ENCODE measurements around the gene RBM19. TPM values are rescaled to one million over a fixed set of nuclear protein-coding genes. Genes with fewer than 3 reads are reported as not detected.

RBM19 gene
- total RNA-seq, 1 experiment from 2014 or later = 61.7 TPM

DNA sequence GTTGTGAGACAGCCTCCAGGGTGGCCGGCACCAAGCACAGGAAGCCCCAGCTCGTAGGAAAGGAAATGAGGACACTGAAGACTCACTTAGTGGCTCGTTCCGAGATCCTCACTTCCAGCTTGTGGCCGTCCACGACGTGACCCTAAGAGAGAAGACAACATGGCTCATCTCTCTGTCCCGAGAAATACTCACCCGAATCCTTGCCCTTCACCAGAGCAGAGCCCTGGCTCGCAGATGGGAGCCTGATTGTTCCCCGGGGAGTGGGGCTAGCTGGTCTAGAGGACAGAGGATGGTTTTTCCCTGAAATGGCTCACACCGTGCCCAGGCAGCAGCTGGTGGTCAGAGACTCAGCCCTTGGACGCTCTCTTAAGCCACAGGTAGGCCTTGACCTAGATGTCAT, 47.8 kb downstream of the RBM19 start:
- Histone ChIP-seq H3K9me2 (replicated peaks; ENCODE audit: low read length) (no peaks in the 10 kb centered on the region), H3K9me3 (ENCODE audit: low read length) (no peaks in the 10 kb centered on the region), H4K20me1 (ENCODE audit: low read length) (no peaks in the 10 kb centered on the region), H2AFZ (ENCODE audit: low read length) (no peak overlapping the region), H3F3A (ENCODE audit: low read length, unreplicated experiment) (no peaks in the 10 kb centered on the region), H3K27me3 (ENCODE audit: low read length) (no peaks in the 10 kb centered on the region), H3K4me3 (ENCODE audit: low read length) (no peak overlapping the region), H3K4me2 (ENCODE audit: low read length) (no peak overlapping the region), H3K4me1 (ENCODE audit: insufficient read depth, low read length) (no peaks in the 10 kb centered on the region), H3K36me3 (ENCODE audit: low read depth, low read length) (peaks cover 36% of the 10 kb centered on the region; the same call in 1 of the 2 replicates), H3K9ac (ENCODE audit: low read length) (no peak overlapping the region), H3K27ac (ENCODE audit: low read length) (no peak overlapping the region), H3K79me2 (ENCODE audit: low read length) (no peaks in the 10 kb centered on the region)
- intact Hi-C loops (cut with micrococcal nuclease) = no loop called here
- no TSS peak for BruUV-seq (replicated peaks)
- ChIA-PET CTCF (no interaction called here), POLR2A (ENCODE audit: unreplicated experiment) (no interaction called here)
- DNase-seq = no peak
- no peak for ATAC-seq
- TF ChIP-seq, protein P1, sequence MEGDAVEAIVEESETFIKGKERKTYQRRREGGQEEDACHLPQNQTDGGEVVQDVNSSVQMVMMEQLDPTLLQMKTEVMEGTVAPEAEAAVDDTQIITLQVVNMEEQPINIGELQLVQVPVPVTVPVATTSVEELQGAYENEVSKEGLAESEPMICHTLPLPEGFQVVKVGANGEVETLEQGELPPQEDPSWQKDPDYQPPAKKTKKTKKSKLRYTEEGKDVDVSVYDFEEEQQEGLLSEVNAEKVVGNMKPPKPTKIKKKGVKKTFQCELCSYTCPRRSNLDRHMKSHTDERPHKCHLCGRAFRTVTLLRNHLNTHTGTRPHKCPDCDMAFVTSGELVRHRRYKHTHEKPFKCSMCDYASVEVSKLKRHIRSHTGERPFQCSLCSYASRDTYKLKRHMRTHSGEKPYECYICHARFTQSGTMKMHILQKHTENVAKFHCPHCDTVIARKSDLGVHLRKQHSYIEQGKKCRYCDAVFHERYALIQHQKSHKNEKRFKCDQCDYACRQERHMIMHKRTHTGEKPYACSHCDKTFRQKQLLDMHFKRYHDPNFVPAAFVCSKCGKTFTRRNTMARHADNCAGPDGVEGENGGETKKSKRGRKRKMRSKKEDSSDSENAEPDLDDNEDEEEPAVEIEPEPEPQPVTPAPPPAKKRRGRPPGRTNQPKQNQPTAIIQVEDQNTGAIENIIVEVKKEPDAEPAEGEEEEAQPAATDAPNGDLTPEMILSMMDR (conservative IDR thresholded peaks at IDR 0.05; ENCODE audit: low read depth, low read length) = no peak
- TF ChIP-seq EZH2 (IDR thresholded peaks at IDR 0.05; ENCODE audit: low read length, unreplicated experiment) (no peak), EZH2phosphoT487 (IDR thresholded peaks at IDR 0.05; ENCODE audit: borderline replicate concordance, low read length) (no peak)

DNA sequence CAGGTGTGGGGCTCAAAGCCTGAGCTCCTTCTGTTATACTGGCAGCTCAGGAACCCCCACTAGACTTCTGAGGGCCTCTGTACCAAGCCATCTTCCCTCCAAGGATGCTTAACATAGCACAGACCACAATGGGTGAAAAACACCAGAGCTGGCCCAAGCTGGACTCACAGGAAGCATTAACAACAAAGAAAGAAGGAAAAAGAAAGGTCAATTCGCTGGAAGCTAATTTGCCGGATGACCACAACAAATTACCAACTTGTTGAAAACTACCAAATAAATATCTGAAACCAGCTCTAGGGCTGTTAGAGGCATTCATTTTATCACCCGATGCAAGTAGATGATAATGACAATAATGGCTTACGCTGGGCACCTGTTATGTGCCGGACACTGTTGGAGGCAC, 48.7 kb downstream of the RBM19 start:
- Histone ChIP-seq H2AFZ (ENCODE audit: low read length) (no peak overlapping the region), H3K27me3 (ENCODE audit: low read length) (no peaks in the 10 kb centered on the region), H3K4me3 (ENCODE audit: low read length) (no peak overlapping the region), H3K36me3 (ENCODE audit: low read depth, low read length) (peaks cover 29% of the 10 kb centered on the region; the same call in 1 of the 2 replicates), H3K27ac (ENCODE audit: low read length) (no peak overlapping the region), H3F3A (ENCODE audit: low read length, unreplicated experiment) (no peaks in the 10 kb centered on the region), H4K20me1 (ENCODE audit: low read length) (no peaks in the 10 kb centered on the region), H3K4me1 (ENCODE audit: insufficient read depth, low read length) (no peaks in the 10 kb centered on the region), H3K9me2 (replicated peaks; ENCODE audit: low read length) (no peaks in the 10 kb centered on the region), H3K9ac (ENCODE audit: low read length) (no peak overlapping the region), H3K9me3 (ENCODE audit: low read length) (no peaks in the 10 kb centered on the region), H3K4me2 (ENCODE audit: low read length) (no peak overlapping the region), H3K79me2 (ENCODE audit: low read length) (no peaks in the 10 kb centered on the region)
- TF ChIP-seq EZH2phosphoT487 (IDR thresholded peaks at IDR 0.05; ENCODE audit: borderline replicate concordance, low read length) (no peak), EZH2 (IDR thresholded peaks at IDR 0.05; ENCODE audit: low read length, unreplicated experiment) (no peak)
- TF ChIP-seq, protein P1 (conservative IDR thresholded peaks at IDR 0.05; ENCODE audit: low read depth, low read length) = no peak
- BruUV-seq (replicated peaks) = no TSS peak
- CTCF ChIA-PET = no interaction called here
- ATAC-seq (no peak), DNase-seq (no peak)
- POLR2A ChIA-PET (ENCODE audit: unreplicated experiment) = no interaction called here
- intact Hi-C loops (cut with micrococcal nuclease) = no loop called here

DNA sequence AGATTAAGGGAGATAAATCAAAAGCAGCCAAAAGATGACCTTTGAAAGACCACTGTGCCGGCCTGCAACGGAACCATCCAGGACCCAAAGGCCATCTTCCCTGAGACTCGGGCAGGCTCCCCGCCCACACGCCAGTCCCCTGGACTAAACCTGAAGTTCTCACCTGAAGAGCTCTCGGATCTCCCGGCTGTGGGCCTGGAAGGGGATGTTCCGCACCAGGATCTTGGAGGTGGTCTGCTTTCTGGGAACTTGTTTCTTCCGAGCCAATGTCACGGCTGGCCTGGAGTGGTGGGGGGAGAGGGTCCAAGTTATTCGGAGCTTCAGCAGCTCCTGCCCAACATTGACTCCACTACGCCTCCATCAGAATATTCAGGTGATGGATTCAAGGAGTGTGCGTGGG, 51.3 kb downstream of the RBM19 start:
- no peak overlapping the region for H3K4me2 ChIP-seq (ENCODE audit: low read length)
- ChIA-PET POLR2A (ENCODE audit: unreplicated experiment) (no interaction called here), CTCF (no interaction called here)
- H3K36me3 ChIP-seq (ENCODE audit: low read depth, low read length) = peaks cover 26% of the 10 kb centered on the region; the same call in 1 of the 2 replicates
- TF ChIP-seq EZH2phosphoT487 (IDR thresholded peaks at IDR 0.05; ENCODE audit: borderline replicate concordance, low read length) (no peak), EZH2 (IDR thresholded peaks at IDR 0.05; ENCODE audit: low read length, unreplicated experiment) (no peak)
- TF ChIP-seq, protein P1 (conservative IDR thresholded peaks at IDR 0.05; ENCODE audit: low read depth, low read length) = no peak
- DNase-seq (no peak), ATAC-seq (no peak)
- H3K4me1 ChIP-seq (ENCODE audit: insufficient read depth, low read length) = no peaks in the 10 kb centered on the region
- no TSS peak for BruUV-seq (replicated peaks)
- H3K79me2 ChIP-seq (ENCODE audit: low read length) = no peaks in the 10 kb centered on the region
- H3K9me3 ChIP-seq (ENCODE audit: low read length) = no peaks in the 10 kb centered on the region
- H3K27ac ChIP-seq (ENCODE audit: low read length) = no peak overlapping the region
- H3K4me3 ChIP-seq (ENCODE audit: low read length) = no peak overlapping the region
- H3F3A ChIP-seq (ENCODE audit: low read length, unreplicated experiment) = no peaks in the 10 kb centered on the region
- H4K20me1 ChIP-seq (ENCODE audit: low read length) = no peaks in the 10 kb centered on the region
- no peak overlapping the region for H2AFZ ChIP-seq (ENCODE audit: low read length)
- H3K27me3 ChIP-seq (ENCODE audit: low read length) = no peaks in the 10 kb centered on the region
- no peaks in the 10 kb centered on the region for H3K9me2 ChIP-seq (replicated peaks; ENCODE audit: low read length)
- intact Hi-C loops (cut with micrococcal nuclease) = no loop called here
- H3K9ac ChIP-seq (ENCODE audit: low read length) = no peak overlapping the region

Measured in PC-3 (cell line).